ENCODE data around the gene CAMSAP3. TPM values are rescaled to one million over a fixed set of nuclear protein-coding genes. Genes with fewer than 3 reads are reported as not detected.

CAMSAP3 gene
- total and polyA plus RNA-seq, 12 donors = 0.61 to 18.9 (median 6.0) TPM

DNA sequence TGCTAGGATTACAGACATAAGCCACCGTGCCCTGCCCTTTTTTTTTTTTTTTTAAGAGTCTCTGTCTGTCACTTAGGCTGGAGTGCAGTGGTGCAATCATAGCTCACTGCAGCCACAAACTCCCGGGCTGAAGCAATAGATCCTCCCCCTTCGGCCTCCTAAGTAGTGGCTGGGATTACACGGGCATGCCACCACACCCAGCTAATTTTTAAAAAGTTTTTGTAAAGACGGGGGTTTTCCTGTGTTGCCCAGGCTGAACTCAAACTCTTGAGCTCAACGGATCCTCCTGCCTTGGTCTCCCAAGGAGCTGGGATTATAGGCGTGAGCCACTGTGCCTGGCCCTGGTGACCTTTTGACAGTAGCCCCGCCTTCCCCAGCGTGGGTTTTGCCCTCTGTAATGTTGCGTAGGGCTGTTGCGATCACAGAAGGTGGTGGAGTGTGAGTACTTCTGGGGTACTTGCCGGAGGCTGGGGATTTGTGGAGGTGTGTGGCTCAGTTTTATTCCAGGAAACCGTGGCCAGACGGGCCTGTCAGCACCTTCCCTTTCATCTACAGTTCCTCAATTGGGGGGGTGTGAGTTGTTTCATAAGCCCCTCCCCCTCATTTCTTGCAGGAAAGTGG lies 61.6 kb downstream of the CAMSAP3 start:
- H3K4me1 ChIP-seq (replicated peaks in 1 of 2) = peaks cover 0 to 3% of the 10 kb centered on the region in 2 donors
- H3K36me3 ChIP-seq (replicated peaks in 1 of 2) = no peaks in the 10 kb centered on the region

DNA sequence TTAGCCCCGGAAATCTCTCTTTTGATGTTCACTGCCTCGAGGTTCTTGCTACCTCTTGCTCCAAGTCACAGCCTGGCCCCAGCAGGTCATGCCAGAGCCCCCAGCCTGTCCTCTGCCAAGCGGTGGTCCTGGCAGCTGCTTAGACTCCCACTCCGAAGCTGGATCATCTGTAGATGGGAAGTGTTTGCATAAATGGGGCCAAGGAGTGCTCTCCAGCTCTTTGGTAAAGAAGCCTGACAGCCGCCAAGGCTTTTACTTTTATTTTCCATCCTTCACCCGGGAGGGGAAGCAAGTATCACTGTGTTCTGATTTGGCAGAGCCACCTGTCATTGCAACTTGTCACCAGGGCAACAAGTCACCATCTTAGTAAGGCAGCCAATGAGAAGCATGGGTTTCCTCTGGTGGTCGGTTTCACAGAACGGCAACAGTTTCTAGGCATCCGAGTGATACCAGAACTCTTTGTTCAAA lies 62.6 kb downstream of the CAMSAP3 start:
- no peaks in the 10 kb centered on the region for H3K27me3 ChIP-seq
- no peaks in the 10 kb centered on the region for H3K36me3 ChIP-seq (replicated peaks in 1 of 2)
- no peak for DNase-seq
- H3K9me3 ChIP-seq (replicated peaks in 1 of 3) = no peaks in the 10 kb centered on the region
- no peak overlapping the region for H3K4me3 ChIP-seq
- TF ChIP-seq POLR2A (IDR thresholded peaks at IDR 0.05) = no peak
- TF ChIP-seq, protein P1, sequence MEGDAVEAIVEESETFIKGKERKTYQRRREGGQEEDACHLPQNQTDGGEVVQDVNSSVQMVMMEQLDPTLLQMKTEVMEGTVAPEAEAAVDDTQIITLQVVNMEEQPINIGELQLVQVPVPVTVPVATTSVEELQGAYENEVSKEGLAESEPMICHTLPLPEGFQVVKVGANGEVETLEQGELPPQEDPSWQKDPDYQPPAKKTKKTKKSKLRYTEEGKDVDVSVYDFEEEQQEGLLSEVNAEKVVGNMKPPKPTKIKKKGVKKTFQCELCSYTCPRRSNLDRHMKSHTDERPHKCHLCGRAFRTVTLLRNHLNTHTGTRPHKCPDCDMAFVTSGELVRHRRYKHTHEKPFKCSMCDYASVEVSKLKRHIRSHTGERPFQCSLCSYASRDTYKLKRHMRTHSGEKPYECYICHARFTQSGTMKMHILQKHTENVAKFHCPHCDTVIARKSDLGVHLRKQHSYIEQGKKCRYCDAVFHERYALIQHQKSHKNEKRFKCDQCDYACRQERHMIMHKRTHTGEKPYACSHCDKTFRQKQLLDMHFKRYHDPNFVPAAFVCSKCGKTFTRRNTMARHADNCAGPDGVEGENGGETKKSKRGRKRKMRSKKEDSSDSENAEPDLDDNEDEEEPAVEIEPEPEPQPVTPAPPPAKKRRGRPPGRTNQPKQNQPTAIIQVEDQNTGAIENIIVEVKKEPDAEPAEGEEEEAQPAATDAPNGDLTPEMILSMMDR (IDR thresholded peaks at IDR 0.05) = no peak
- intact Hi-C loops (cut with DNase I) = no loop called here
- H3K27ac ChIP-seq = no peak overlapping the region
- WGBS, 4 donors = 35 to 47% (median 38%) methylated on average over 9 of the region's 9 CpGs
- H3K4me1 ChIP-seq (replicated peaks in 1 of 2) = no peaks in the 10 kb centered on the region

More for the DNA sequence above, 61.6 kb downstream of the CAMSAP3 start:
- H3K27ac ChIP-seq = peak overlapping the region in 1 of 5 donors; percentile 71
- TF ChIP-seq, protein P1 (IDR thresholded peaks at IDR 0.05) = no peak
- TF ChIP-seq POLR2A (IDR thresholded peaks at IDR 0.05) = no peak
- 52 to 58% (median 54%) methylated on average over 11 to 14 of the region's 14 CpGs for WGBS, 4 donors
- no peaks in the 10 kb centered on the region for H3K27me3 ChIP-seq
- no peaks in the 10 kb centered on the region for H3K9me3 ChIP-seq (replicated peaks in 1 of 3)
- intact Hi-C loops (cut with DNase I) = no loop called here
- no peak for DNase-seq
- no peak overlapping the region for H3K4me3 ChIP-seq

DNA sequence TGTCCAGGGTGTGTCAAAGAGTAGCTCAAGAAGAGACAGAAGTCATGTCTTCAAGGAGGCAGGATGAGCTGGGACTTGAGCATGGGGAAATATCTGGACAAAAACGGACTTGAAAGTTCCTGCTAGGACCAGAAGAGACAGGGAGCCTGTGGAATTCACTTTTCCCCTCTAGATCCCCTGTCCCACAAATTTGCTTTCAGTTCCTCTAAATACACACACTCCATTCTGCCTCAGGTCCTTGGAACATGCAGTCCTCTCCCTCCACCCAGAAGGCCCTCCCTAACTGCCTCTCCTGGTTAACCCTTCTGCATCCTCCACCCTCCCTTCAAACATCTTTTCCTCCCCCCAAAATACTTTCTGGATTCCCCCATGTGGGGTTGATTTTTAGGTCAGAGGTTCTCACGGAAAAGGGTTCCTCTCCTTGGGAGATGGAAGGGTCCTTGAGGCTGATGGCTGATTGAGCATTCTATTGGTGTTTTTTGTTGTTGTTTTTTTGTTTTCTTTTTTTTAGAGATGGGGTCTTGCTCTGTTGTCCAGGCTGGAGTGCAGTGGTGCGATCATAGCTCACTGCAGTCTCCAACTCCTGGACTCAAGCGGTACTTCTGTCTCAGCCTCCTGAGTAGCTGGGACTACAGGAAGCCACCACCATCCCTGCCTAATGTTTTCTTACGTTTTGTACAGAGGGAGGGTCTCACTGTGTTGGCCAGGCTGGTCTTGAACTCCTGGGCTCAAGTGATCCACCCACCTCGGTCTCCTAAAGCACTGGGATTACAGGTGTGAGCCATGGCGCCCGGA lies 66.3 kb downstream of the CAMSAP3 start:
- Histone ChIP-seq H3K27ac (no peak overlapping the region), H3K27me3 (no peaks in the 10 kb centered on the region), H3K4me3 (no peak overlapping the region), H3K36me3 (replicated peaks in 1 of 2) (no peaks in the 10 kb centered on the region), H3K9me3 (replicated peaks in 1 of 3) (no peaks in the 10 kb centered on the region), H3K4me1 (replicated peaks in 1 of 2) (no peaks in the 10 kb centered on the region)
- DNase-seq = no peak
- TF ChIP-seq POLR2A (IDR thresholded peaks at IDR 0.05) = no peak
- TF ChIP-seq, protein P1 (IDR thresholded peaks at IDR 0.05) = no peak
- intact Hi-C loops (cut with DNase I) = no loop called here
- 64 to 74% (median 69%) methylated on average over 8 of the region's 8 CpGs for WGBS, 4 donors

- Histone ChIP-seq H3K36me3 (replicated peaks in 1 of 2) (no peaks in the 10 kb centered on the region), H3K27ac (no peak overlapping the region), H3K4me1 (replicated peaks in 1 of 2) (no peaks in the 10 kb centered on the region), H3K4me3 (no peak overlapping the region), H3K9me3 (replicated peaks in 1 of 3) (no peaks in the 10 kb centered on the region), H3K27me3 (no peaks in the 10 kb centered on the region)
- intact Hi-C loops (cut with DNase I) = no loop called here
- WGBS, 4 donors = 79 to 87% (median 82%) methylated on average over 12 to 14 of the region's 14 CpGs
- TF ChIP-seq, protein P1 (IDR thresholded peaks at IDR 0.05) = no peak
- no peak for TF ChIP-seq POLR2A (IDR thresholded peaks at IDR 0.05)
- no peak for DNase-seq
These were observed 67.0 kb downstream of the CAMSAP3 start for GRCh38 chr19:7662657-7663056.

Measured in adrenal gland (tissue), 12 donors.